ENCODE data around the gene TRPM3. TPM values are rescaled to one million over a fixed set of nuclear protein-coding genes. Genes with fewer than 3 reads are reported as not detected.

TRPM3 gene
- total RNA-seq, 1 donor from 2014 or later: 0.22 TPM

GRCh38 chr9:70600506-70600905 is 520.9 kb downstream of the TRPM3 start:
- no peaks in the 10 kb centered on the region for H3K36me3 ChIP-seq
- intact Hi-C loops (cut with micrococcal nuclease): loop anchor here (5.0 kb wide), 3 partner anchors 118 to 248 kb away; no protein-coding TSS in a partner anchor
- peak; percentile 44 for DNase-seq
- no peaks in the 10 kb centered on the region for H3K9me3 ChIP-seq (replicated peaks)
- peak overlapping the region; percentile 95 for H3K27ac ChIP-seq (replicated peaks)
- H3K4me1 ChIP-seq: peaks cover 33% of the 10 kb centered on the region
- peak overlapping the region; percentile 48 for H3K4me3 ChIP-seq
- no peaks in the 10 kb centered on the region for H3K27me3 ChIP-seq (ENCODE audit: low read depth)
- no peak for TF ChIP-seq CTCF (IDR thresholded peaks at IDR 0.05; ENCODE audit: borderline replicate concordance)

GRCh38 chr9:70597886-70598285 is 523.5 kb downstream of the TRPM3 start:
- Histone ChIP-seq H3K4me1 (peaks cover 44% of the 10 kb centered on the region), H3K36me3 (no peaks in the 10 kb centered on the region), H3K4me3 (no peak overlapping the region), H3K9me3 (replicated peaks) (no peaks in the 10 kb centered on the region), H3K27ac (replicated peaks) (no peak overlapping the region), H3K27me3 (ENCODE audit: low read depth) (no peaks in the 10 kb centered on the region)
- no peak for TF ChIP-seq CTCF (IDR thresholded peaks at IDR 0.05; ENCODE audit: borderline replicate concordance)
- no peak for DNase-seq
- intact Hi-C loops (cut with micrococcal nuclease): no loop called here

- no peaks in the 10 kb centered on the region for H3K9me3 ChIP-seq (replicated peaks)
- no peak for TF ChIP-seq CTCF (IDR thresholded peaks at IDR 0.05; ENCODE audit: borderline replicate concordance)
- intact Hi-C loops (cut with micrococcal nuclease): no loop called here
- H3K4me1 ChIP-seq: peaks cover 23% of the 10 kb centered on the region
- no peaks in the 10 kb centered on the region for H3K27me3 ChIP-seq (ENCODE audit: low read depth)
- DNase-seq: no peak
- no peaks in the 10 kb centered on the region for H3K36me3 ChIP-seq
- no peak overlapping the region for H3K4me3 ChIP-seq
- peak overlapping the region; percentile 50 for H3K27ac ChIP-seq (replicated peaks)
Observed at GRCh38 chr9:70595211-70595610, 526.2 kb downstream of the TRPM3 start.

- Histone ChIP-seq H3K4me3 (no peak overlapping the region), H3K27me3 (ENCODE audit: low read depth) (no peaks in the 10 kb centered on the region), H3K9me3 (replicated peaks) (no peaks in the 10 kb centered on the region), H3K27ac (replicated peaks) (peak overlapping the region; percentile 50), H3K36me3 (no peaks in the 10 kb centered on the region), H3K4me1 (peaks cover 25% of the 10 kb centered on the region)
- intact Hi-C loops (cut with micrococcal nuclease): no loop called here
- DNase-seq: no peak
- no peak for TF ChIP-seq CTCF (IDR thresholded peaks at IDR 0.05; ENCODE audit: borderline replicate concordance)
Observed at GRCh38 chr9:70594386-70594944, 527.0 kb downstream of the TRPM3 start.

GRCh38 chr9:70593241-70593640 is 528.2 kb downstream of the TRPM3 start:
- Histone ChIP-seq H3K4me1 (peaks cover 37% of the 10 kb centered on the region), H3K27me3 (ENCODE audit: low read depth) (no peaks in the 10 kb centered on the region), H3K36me3 (no peaks in the 10 kb centered on the region), H3K9me3 (replicated peaks) (no peaks in the 10 kb centered on the region), H3K27ac (replicated peaks) (peak overlapping the region; percentile 50), H3K4me3 (no peak overlapping the region)
- TF ChIP-seq CTCF (IDR thresholded peaks at IDR 0.05; ENCODE audit: borderline replicate concordance): no peak
- DNase-seq: no peak
- intact Hi-C loops (cut with micrococcal nuclease): no loop called here

Data from left ventricle myocardium inferior (tissue), 1 donor.